Kidney epithelial cell (primary cell): Measurements from ENCODE around the gene TSNAX. TPM values are rescaled to one million over a fixed set of nuclear protein-coding genes. Genes with fewer than 3 reads are reported as not detected.

Experiments used
- DNase-seq: peaks from one replicate; pipeline ENCODE4 v3.0.0-alpha.2; 2010; ENCODE audit warnings: low read depth
- H3K27me3 ChIP-seq: 2 replicates; pipeline ENCODE4 v1.6.0; 2011; ENCODE audit warnings: low read length; ENCODE audit not compliant: control insufficient read depth, insufficient read depth
- H3K36me3 ChIP-seq: 2 replicates; pipeline ENCODE4 v1.5.1; 2011; ENCODE audit warnings: low read length; ENCODE audit not compliant: control insufficient read depth, insufficient read depth
- H3K4me3 ChIP-seq: 2 replicates; pipeline ENCODE4 v1.5.1; 2011; ENCODE audit warnings: low read depth, mild to moderate bottlenecking, control low read depth, low read length
- total RNA-seq: library from RNA; depleted of rRNA; stranded (reverse); fragments of >200 nt; gene quantifications from 2 replicates; pipeline ENCODE4 v1.2.3, GENCODE V29; 2015
- TF ChIP-seq, protein P1 (sequence below): IDR thresholded peaks from 2 replicates; pipeline ENCODE4 v1.5.1; 2011; ENCODE audit warnings: mild to moderate bottlenecking, moderate library complexity, low read length, control low read depth, inconsistent platforms; ENCODE audit not compliant: insufficient read depth, poor library complexity, severe bottlenecking

The TSNAX gene
- total RNA-seq, 1 donor from 2014 or later, result 29.4 TPM

DNA sequence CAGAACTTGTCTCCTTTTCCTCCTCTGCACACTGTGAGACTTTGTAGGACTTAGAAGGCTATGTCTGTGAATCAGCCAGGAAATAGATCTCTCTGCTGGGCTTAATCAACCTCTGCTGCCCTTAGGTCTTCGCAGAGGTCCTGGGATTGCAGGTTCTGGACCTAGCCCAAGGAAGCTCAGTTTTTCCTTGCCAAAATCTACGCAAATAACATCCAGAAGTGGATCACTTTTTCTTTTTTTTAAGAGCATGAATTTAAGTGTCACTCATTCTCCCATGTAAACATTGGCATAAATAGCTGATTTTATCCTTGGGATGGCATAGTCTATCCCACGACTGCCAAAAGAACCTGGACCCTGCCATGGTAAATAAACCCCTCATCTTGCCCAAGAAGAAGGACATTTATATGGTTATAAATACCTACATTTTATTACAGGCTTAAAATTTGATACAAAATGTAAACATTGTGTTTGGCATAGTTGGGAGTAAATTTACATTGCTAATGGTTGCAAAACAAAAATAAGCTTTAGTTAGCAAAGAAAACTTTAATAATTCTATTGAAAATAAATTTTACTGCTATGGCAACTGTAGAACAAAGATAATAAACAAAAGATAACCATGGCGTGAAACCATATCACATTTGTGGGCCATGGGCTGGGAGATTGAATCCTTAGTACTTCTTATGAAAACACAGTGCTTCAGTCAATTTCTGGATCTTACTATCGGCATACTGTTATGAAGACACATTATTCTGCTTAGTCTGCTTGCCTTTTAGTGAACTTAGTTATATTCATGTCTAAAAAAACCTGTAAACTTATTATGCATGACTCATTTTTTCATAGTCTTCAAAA is 73.6 kb downstream of the TSNAX start:
- H3K36me3 ChIP-seq, result no peaks in the 10 kb centered on the region
- no peaks in the 10 kb centered on the region for H3K27me3 ChIP-seq
- TF ChIP-seq, protein P1, sequence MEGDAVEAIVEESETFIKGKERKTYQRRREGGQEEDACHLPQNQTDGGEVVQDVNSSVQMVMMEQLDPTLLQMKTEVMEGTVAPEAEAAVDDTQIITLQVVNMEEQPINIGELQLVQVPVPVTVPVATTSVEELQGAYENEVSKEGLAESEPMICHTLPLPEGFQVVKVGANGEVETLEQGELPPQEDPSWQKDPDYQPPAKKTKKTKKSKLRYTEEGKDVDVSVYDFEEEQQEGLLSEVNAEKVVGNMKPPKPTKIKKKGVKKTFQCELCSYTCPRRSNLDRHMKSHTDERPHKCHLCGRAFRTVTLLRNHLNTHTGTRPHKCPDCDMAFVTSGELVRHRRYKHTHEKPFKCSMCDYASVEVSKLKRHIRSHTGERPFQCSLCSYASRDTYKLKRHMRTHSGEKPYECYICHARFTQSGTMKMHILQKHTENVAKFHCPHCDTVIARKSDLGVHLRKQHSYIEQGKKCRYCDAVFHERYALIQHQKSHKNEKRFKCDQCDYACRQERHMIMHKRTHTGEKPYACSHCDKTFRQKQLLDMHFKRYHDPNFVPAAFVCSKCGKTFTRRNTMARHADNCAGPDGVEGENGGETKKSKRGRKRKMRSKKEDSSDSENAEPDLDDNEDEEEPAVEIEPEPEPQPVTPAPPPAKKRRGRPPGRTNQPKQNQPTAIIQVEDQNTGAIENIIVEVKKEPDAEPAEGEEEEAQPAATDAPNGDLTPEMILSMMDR, result no peak
- H3K4me3 ChIP-seq, result no peak overlapping the region
- DNase-seq, result no peak

DNA sequence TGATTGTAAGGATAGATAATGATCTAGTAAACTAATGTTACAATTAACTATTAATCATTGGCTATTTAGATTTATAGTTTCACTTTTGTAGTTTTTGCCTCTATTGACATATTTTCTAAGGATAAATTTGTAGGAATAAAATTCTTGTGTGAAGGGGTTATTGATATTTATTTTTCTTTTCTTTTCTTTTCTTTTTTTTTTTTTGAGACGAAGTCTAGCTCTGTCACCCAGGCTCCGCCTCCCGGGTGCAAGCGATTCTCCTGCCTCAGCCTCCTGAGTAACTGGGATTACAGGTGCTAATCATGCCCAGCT is 74.2 kb downstream of the TSNAX start:
- Histone ChIP-seq H3K4me3 (no peak overlapping the region), H3K27me3 (no peaks in the 10 kb centered on the region), H3K36me3 (no peaks in the 10 kb centered on the region)
- no peak for DNase-seq
- TF ChIP-seq, protein P1, result no peak

DNA sequence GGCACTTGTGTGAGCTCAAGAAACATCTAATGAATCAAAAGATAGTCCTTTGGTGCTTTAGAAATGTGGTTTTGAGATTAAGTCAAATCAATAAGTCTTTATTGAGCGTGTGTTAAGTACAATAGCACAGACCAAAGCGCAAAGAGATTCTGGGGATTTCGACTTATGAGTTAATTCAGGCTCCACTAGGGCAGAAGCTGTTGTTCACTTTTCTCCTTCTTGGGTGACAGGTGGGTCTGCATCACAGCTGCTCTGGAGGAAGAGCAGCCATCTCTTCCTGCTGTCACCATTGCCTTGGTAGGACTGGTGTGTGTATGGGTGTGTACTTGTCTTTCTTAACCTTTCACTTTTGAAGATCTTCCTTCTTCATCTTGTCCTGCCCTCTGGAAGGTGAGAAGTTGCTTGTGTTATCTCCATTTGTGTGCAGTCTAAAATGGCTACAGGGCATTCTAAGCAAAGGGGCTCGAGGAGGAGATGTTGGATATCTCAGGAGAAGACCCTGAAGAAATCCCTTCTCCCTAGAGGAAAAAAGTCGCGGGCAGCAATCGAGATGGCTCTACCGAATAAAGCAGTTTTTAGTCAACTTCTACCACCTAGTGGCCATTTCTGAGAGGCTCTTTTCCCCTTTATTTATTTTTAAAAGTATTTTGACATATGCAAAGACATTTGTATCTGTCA is 75.3 kb downstream of the TSNAX start:
- TF ChIP-seq, protein P1, result peak; percentile 63
- H3K4me3 ChIP-seq, result peak overlapping the region; percentile 38
- H3K27me3 ChIP-seq, result no peaks in the 10 kb centered on the region
- no peak for DNase-seq
- H3K36me3 ChIP-seq, result no peaks in the 10 kb centered on the region

DNA sequence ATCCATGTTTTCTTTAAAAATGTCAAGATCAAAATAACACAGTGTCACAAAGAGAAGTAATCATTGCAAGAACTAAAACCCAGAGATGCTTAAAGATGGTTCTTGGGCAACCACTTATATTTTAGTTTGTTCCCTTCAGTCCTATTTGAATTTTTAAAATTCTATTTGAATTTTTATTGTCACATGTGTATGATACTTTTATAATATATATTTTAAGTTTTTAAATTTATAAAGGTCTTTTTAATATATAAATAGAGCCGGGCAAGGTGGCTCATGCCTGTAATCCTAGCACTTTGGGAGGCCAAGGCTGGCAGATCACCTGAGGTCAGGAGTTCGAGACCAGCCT is 75.8 kb downstream of the TSNAX start:
- TF ChIP-seq, protein P1, result no peak
- no peaks in the 10 kb centered on the region for H3K27me3 ChIP-seq
- H3K36me3 ChIP-seq, result no peaks in the 10 kb centered on the region
- no peak for DNase-seq
- no peak overlapping the region for H3K4me3 ChIP-seq

DNA sequence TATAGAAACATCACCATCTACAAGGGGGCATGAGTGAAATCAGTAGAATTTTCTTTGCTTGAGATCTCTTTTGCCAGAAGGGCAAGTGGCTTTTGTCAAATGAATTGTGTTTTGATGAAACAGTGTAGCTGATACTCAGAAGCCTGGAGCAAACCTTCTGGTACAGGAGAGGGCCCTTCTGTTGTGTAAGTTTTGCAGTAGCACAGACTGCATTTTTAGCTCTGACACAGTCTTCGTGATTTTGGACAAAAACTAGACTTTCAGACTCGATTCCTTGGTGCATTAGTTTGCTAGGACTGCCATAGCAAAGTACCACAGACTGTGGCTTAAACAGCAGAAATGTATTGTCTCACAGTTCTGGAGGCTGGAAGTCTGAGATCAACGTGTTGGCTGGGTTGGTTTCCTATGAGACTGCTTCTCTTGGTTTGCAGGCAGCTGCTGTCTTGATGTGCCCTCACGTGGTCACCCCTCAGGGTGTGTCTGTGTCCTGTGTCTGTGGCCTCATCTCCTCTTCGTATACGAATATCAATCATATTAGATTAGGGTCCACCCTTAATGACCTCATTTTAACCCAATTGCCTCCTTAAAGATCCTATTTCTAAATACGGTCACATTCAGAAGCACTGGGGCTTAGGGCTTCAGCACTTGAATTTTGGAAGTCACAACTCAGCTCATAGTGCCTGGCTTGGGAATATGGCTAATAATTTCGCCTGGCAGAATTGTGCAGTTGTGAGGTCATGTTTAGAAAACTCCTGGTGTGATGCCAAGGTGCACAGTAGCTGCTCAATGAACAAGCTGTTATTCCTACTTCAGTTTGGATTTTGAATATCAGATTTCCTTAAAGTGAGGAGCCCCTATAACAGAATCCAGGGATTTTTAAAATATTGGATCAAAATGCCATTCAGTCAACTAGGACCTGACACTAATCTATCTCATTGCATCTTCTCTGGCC is 77.0 kb downstream of the TSNAX start:
- no peak for DNase-seq
- Histone ChIP-seq H3K27me3 (no peaks in the 10 kb centered on the region), H3K36me3 (no peaks in the 10 kb centered on the region), H3K4me3 (no peak overlapping the region)
- TF ChIP-seq, protein P1, result no peak
